GM19467 (cell line): ENCODE results near the gene C3orf20.
A peak's percentile ranks its signal among the peaks of the same experiment; 100 is the strongest.
"Not testable (repeated sequence)": the region's sequence is repeated elsewhere in the genome, so short reads cannot be mapped to it uniquely, and the experiment has no call there.

Experiments
- ATAC-seq: cut with Tn5 transposase; IDR thresholded peaks from one replicate; pipeline ENCODE4 v1.9.1; 2021; ENCODE audit warnings: mild to moderate bottlenecking, moderate library complexity; ENCODE audit not compliant: unreplicated experiment

C3orf20 gene

DNA sequence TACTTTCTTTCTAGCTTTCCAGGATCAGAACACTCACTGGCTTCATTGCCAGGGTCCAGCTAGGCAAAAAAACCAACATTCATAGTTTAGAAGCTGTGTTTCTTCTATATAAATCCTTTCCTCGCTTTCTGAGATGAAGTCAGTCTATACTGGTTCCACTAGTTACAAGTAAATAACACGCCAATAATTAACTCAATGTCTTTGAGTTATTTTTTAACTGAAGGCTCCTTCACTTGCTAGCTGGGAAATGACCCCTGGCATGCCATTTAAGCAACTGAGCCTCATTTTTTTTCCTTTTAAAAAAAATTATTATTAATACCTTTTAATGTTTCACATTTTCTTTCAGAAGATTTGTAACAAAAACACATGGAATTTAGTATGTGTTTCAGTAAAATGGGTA lies 25.5 kb upstream of the C3orf20 start:
- ATAC-seq: no peak

DNA sequence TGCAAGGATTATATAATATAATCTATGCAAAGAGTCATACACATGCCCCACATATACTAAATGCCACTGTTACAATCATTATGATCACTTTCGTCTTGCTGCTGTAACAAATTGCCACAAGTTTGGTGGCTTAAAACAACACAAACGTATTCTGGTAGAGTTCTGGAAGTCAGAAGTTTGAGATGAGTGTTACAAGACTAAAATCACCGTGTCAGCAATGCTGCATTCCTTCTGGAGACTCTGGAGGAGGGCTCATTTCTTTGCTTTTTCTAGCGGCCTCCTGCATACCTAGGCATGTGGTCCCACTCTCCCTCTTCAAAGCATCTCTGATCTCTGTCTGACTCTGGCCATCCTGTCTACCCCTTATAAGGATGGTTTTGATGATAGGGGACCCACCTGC lies 24.7 kb upstream of the C3orf20 start:
- no peak for ATAC-seq

DNA sequence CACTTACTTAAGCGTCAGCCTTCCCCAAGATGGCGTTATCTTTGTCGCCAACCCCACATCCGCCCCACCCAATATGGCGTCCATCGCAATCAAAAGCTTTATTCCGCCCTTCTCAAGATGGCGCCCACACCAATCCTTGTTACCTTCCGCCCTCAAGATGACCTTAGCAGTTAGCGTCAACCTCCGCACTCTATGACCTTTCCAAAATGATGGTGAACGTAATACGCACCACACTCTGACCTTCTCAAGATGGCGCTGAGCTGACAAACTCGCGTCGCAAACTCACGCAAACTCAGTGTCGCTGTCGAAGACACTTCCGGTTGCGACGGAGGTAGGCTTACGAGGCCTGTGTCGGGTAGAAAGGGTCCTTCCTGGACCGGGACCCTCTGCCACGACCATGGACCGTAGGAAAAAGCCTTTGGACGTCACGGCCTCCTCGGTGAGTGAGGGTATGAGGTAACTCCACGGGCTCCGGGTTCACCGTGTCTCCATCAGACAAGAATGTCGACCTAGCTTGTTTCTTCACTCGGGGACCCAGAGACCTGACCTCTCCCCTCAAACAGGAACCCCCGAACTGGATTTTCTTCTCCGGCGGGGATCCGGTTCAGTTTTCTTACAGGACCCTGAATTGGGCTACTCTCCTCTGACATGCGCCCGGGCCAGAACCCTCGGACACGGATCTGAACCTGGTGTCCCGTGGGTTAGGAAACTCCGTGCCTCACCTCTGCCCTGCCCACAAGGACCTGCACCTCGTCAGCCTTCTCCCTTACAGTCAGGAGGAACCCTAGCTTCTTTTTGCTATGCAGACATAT lies 23.3 kb upstream of the C3orf20 start, which contains the start of gene CCDC174:
CCDC174 (plus strand) TSS at position 323 of the 812 bp plus-strand sequence; CDS start at position 398, 75 bp downstream.
- ATAC-seq: peak; percentile 97

DNA sequence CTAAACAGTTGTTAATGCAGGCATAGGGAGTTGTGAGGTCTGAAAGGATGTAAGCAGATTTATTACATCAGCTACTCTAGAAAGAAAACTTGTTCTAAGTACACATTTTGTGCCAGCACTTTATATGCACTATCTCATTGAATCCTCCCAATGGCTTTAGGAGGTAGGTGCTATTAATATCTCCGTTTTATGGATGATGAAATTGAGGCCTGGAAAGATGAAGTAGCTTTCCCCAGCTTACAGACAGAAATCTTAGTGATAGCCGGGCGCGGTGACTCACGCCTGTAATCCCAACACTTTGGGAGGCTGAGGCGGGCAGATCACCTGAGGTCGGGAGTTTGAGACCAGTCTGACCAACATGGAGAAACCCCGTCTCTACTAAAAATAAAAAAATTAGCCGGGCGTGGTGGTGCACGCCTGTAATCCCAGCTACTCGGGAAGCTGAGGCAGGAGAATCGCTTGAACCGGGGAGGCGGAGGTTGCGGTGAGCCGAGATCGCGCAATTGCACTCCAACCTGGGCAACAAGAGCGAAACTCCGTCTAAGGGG lies 22.5 kb upstream of the C3orf20 start:
- ATAC-seq: not testable (repeated sequence)

DNA sequence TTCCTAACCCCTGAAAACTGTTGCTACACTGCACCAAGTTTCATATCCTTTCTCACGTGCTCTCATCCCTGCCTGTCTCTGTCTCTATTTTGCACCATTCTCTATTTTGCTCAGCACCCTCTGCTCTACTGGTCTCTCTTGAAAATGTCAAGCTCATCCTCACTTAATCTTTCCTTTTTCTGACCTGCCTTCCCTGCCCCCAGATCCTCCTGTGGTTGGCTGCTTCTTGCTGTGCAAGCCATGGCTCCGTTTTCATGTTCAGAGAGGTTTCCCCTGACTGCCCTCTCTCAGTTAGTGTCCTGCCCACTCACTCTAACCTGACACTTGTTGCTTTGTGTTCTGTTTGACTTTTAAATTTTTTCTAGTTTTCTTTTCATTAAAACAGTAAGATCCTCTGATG lies 17.4 kb upstream of the C3orf20 start:
- no peak for ATAC-seq

DNA sequence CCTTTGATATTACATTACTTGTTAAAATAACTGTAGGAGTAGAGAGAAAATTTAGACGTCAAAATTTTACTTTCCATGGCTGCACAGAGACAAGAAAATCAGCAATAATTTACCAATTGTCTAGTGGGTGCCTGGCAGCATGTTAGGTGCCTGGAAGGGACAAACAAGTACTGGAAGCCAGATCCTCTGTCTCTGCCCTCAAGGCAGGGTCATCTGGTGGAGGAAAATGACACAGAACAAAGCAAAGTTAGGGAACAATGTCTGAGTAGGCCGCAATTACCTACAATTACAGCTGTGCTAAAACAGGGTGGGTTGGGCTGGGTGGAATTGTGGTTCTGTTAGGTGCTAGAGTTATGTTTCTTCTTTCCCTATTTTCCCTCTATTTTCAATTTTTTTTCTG lies 16.0 kb upstream of the C3orf20 start:
- no peak for ATAC-seq

DNA sequence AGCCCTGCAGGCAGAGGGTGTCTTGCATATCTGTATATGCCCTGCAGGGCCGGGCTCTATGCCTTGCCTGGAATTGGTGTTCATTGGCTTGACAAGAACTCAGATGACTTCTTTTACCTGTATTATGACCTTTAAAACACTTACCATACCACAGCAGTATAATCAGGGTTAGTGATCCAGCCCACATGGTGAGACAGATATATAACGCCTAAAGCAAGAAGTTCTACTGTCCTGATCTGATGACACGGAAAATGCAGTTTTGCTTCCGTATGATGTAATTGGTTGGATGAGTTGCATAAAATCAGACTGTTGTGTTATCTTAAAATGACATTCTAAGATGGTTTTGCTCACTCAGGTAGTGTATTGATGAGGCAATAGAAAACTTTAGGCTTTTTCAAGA lies 14.0 kb upstream of the C3orf20 start:
- no peak for ATAC-seq

DNA sequence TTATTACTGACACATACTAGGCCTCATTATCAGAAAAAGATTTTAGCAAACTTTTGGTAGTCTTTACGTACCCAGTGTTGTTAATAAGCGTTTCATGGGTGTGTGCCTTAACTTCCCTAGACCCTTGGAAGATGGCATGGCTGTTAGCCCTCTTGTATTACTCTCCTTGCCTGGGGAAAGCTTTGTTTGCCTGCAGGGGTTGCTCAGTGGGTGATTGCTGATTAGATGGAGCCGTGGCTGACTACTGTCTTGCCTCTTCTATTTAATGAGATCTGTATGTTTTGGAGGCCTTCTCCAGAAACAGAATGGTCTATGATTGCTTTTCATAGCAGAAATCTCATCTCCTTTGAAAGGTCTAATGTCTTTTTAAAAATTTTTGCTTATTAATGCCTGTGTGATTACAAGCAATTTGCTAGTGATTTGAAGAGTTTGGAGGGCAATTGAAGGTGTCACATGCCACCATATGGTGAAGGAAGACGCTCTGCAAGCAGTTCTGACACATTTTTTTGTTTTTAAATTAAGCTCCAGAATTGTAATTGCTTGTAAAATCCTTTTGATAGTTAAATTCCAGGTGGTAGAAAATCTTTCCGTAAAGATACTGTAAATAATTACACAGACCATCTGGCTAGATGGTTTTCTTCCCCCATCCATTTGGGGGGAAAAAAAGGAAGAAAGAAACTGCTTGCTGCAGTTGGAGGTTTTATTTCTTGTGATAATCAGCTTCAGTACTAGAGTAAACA lies 11.4 kb upstream of the C3orf20 start:
- no peak for ATAC-seq

DNA sequence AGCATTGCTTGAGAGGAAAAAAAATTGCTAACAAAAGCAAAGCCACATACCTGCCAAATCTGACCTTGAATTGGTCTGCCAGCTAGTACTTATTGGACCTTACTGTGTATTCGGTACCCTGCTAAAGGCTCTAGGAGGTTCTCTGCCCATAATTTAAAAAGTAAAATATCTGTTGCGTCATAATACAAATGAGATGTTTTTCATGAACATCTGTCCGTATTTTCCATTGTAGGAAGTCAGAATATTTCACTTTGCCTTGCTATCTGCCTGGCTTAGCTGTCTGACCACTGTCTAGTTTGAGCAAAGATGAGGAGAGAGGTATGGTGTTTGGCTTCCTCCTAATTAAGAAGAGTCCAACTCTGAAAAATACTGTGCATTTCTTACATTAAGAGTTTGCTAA lies 10.8 kb upstream of the C3orf20 start:
- ATAC-seq: no peak

DNA sequence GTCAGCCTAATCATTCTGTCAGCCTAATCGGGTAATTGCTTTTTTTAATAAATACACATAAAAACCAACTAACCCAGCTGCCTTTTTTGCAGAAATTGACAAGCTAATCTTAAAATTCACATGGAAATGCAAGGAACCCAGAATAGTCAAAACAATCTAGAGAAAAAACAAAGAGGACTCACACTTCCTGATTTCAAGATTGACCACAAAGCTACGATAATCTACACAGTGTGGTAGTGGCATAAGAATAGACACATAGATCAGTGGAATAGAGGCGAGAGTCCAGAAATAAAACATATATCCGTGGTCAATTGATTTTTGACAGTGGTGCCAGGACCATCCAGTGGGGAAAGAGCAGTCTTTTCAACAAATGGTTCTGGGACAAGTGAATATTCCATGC lies 2.4 kb upstream of the C3orf20 start:
- no peak for ATAC-seq

DNA sequence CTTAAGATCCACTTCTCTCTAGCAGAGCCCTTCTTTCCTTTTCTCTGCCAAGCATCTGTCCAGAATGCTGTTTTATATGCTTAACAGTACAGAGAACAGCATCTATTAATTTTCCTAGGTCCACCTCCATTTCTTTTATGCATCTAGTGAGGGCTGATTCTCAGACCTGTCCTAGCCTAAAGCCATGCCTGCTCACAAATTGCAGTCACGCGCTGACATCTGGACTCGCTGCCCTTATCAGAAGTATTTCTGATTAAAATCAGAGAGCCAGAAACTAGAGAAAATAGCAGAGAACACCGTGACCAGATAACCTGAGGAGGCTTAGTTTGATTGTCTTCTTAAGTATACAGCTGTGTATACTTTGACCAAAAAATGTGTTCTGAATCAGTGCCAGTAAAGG lies 1.9 kb downstream of the C3orf20 start:
- ATAC-seq: no peak

DNA sequence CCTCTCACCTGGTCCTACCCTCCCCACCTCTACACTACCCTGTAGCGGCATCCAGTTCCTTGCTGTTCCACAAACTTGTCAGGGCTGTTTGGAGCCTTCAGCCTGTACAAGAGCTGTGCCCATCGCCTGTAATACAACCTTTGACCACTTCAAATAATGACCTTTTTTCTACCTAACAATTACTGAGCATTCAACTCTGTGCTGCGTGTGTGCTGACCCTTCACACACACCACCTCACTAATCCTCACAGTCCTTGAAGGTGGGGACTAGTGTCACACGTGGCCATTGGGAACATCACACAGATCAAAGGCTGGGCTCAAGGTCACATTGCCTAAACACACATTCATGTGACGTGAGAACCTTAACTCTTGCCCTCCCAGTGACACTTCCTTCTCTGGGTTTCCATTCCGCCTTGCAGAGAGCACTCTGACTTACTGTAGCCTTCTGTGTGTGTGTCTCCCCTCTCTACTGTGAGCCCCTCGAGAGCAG lies 3.1 kb downstream of the C3orf20 start:
- ATAC-seq: no peak

DNA sequence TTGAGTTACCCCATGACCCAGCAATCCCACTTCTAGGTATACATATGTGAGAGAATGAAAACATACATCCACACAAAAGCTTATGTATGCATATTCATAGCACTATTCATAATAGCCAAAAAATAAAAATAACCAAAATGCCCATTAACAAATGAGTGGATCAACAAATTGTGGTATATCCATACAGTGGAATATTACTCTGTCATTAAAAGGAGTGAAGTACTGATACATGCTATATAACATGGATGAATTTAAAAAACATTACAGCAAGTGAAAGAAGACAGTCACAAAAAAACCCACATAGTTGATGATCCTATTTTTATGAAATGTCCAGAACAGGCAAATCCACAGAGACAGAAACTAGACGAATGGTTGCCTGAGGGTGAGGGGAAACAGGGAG lies 5.2 kb downstream of the C3orf20 start:
- no peak for ATAC-seq

DNA sequence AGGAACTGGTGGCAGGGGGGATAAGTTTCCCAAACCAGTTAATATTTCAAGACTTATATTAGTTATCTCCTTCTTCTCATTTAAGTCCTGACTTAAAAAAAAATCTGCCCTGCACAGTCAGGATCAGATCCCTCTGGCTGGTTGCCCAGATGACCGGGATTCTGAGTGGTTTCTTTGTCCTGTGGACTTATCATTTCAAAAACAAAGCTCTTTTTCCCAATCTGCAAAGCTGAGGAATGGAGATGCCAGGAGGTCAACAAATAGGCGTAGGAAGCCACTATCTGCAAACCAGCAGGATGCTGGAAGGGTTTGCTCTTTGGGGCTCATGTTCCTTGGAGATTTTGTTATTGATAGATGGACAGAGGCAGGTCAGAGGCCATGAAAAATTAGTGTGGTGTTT lies 5.8 kb downstream of the C3orf20 start:
- no peak for ATAC-seq

DNA sequence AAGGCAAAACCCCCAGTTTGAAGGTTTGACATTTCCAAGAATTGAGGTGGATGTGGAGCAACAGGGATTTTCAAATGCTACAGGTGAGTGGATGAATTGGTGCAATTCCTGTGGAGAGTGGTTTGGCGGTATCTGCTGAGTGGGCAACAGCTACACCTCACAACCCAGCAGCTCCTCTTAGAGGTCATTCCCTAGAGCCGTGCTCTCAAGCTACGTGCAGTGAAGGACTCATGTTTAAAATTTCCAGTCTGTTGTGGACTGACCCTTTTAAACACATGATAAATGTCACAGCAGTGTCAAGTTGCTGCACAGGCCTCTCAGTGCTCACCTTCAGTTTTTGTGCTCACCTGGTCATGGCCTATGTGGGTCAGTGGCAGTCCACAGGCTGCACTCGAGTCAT lies 9.5 kb downstream of the C3orf20 start:
- no peak for ATAC-seq

DNA sequence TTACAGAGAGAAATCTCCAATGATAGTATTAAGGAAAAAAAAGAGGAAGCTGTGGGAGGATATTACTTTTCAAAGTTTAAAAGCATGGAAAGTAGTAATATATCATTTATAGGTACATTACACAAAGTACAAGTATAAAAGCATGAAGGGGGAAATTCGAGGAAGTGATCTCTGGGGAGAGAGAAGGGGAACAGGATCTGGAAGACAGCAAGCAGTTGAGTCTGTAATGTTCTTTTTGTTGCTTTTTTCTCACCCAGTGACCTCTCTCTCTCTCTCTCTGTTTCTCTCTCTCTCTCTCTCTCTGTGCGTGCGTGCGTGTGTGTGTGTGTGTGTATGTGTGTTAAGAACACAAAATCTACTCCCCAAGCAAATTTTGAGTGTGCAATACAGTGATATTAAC lies 10.2 kb downstream of the C3orf20 start:
- no peak for ATAC-seq

DNA sequence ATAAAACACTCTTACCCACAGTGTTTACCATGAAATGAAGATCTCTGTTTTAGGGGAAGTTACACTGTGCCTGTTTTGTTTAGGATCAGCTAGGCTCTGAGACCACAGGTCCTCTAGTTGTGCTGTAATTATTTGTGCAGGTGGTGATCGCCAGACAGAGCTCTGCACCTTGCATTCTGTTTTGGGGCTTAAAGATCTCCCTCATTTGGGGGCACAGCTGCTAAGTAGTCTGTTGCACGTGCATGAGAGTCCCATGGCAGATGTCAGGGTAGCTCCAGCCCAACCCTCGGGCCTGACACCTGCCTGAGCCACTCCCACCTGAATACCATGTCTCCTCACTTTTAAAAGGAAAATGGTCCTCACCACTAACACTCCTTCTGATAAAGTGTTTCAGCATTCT lies 12.4 kb downstream of the C3orf20 start:
- ATAC-seq: no peak

DNA sequence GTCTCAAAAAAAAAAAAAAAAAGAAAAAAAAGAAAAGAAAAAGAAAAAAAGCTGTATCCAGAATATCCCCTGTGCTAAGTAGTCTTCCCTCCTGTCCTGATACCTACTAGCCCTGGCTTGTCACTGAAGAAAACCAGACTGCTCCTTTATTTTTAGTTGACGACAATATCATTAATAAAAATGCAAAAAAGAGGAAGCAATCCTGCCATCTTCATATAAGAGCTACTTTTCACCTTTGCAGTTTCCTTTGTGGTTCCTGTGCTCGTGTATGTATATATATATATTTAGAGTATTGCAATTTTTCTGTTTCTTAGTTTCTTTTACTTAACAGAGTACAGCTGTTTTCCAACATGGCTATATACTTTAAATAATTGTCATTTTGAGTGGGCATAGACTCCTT lies 13.6 kb downstream of the C3orf20 start:
- ATAC-seq: no peak

DNA sequence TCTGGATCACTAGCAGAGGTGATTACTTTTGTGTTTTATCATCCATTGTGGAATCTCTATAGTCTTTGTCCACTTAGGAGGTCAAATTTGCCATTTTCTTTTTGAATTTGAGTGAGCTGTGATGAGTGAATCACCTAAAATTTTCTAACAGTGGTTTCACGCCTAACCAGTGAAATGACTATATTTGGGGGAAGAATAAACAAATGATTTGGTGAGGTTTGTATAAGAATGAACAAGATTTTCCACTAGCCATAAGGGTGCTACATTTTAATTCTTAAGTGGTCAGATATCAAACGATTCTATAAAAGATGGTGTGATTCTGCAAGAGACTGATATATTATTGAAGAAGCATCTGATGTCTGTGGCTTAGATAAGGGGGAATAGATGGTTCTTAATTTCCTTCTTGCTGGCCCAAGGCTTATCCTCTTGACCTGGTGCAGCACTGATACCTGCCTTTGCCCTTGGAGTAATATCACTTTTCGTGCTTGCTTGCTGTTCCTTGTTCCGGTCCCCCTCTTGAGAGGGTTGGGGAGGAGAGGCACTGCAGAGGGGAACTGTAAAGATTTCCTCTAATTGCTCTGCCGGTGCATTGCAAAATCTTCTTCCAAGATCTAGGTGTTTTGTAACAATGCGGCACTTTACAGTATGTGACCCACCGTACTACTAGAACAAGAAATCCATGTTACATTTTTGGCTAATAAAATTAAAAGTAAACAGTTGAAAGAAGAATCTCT lies 14.5 kb downstream of the C3orf20 start:
- no peak for ATAC-seq

DNA sequence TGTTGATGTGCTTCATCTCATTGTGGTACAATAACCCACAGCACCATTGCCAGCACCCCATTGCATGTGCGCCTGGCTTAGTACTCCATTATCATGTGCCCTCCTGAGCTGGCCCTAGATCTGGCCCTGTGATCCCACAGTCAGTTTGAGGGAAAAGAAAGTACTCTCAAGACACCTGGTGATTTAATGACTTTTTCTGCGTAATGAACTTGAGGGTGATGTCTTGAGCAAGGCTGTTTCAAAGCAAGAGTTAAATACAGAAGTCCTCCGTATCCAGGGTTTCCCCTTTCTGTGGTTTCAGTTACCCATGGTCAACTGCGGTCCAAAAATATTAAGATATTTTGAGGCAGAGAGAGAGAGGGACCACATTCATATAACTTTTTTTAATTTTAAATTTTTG lies 16.3 kb downstream of the C3orf20 start:
- ATAC-seq: no peak

DNA sequence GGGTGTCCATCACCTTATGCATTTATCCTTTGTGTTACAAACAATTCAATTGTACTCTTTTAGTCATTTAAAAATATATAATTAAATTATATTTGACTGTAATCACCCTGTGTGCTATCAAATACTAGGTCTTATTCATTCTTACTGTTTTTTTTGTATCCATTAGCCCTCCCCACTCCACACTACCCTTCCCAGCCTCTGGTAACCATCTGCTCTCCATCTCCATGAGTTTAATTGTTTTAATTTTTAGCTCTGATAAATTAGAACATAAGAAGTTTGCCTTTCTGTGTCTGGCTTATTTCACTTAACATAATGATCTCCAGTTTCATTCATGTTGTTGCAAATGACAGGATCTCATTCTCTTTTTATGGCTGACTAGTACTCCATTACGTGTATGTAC lies 16.8 kb downstream of the C3orf20 start:
- no peak for ATAC-seq
